GM12878 (cell line): Measurements from ENCODE around the gene CFAP54. TPM values are rescaled to one million over a fixed set of nuclear protein-coding genes. Genes with fewer than 3 reads are reported as not detected.
A peak's percentile ranks its signal among the peaks of the same experiment; 100 is the strongest.

Experiments used
- BACH1 ChIP-seq: fragments of 450-650 bp; IDR thresholded peaks from 2 replicates; pipeline ENCODE4 v1.6.1; 2017; ENCODE audit warnings: mild to moderate bottlenecking, borderline replicate concordance
- BRCA1 ChIP-seq: IDR thresholded peaks from 2 replicates; pipeline ENCODE4 v1.6.1; 2011; ENCODE audit warnings: low read depth, low read length, improper control_type of control experiment
- CBFB ChIP-seq: IDR thresholded peaks from 2 replicates; pipeline ENCODE4 v1.6.1; 2016; ENCODE audit warnings: antibody characterized with exemption, low read depth
- CBX3 ChIP-seq: fragments of 200-600 bp; sonication (generic); IDR thresholded peaks from 2 replicates; pipeline ENCODE4 v1.6.1; 2016; ENCODE audit warnings: low read depth, borderline replicate concordance
- CBX5 ChIP-seq: sonication (generic); IDR thresholded peaks from 2 replicates; pipeline ENCODE4 v1.6.1; 2016; ENCODE audit warnings: low read depth, moderate library complexity, mild to moderate bottlenecking, inconsistent platforms
- CHD4 ChIP-seq: fragments of 200-600 bp; sonication (generic); IDR thresholded peaks from 2 replicates; pipeline ENCODE4 v1.6.1; 2016; ENCODE audit warnings: mild to moderate bottlenecking
- ETV6 ChIP-seq, 2 experiments: fragments of 450-650 bp in 1 of 2; IDR thresholded peaks in 1 of 2; conservative IDR thresholded peaks in 1 of 2; 2 replicates each; pipeline ENCODE4 v1.6.1; 2014; ENCODE audit warnings: antibody characterized with exemption in 1 of 2, borderline replicate concordance in 1 of 2, low read depth in 1 of 2, mild to moderate bottlenecking in 1 of 2, moderate library complexity in 1 of 2
- FOXK2 ChIP-seq: fragments of 450-650 bp; IDR thresholded peaks from 2 replicates; pipeline ENCODE4 v1.6.1; 2017; ENCODE audit warnings: mild to moderate bottlenecking, moderate library complexity
- GABPA ChIP-seq: IDR thresholded peaks from 2 replicates; pipeline ENCODE4 v1.6.1; 2014; ENCODE audit warnings: antibody characterized with exemption, low read depth, mild to moderate bottlenecking, inconsistent platforms
- KDM1A ChIP-seq: fragments of 200-600 bp; sonication (generic); IDR thresholded peaks from 2 replicates; pipeline ENCODE4 v1.6.1; 2016; ENCODE audit warnings: borderline replicate concordance
- MEF2A ChIP-seq: IDR thresholded peaks from 2 replicates; pipeline ENCODE4 v1.6.1; 2011; ENCODE audit warnings: low read depth, mild to moderate bottlenecking, low read length, moderate library complexity; ENCODE audit not compliant: insufficient read depth
- NR2F1 ChIP-seq: fragments of 450-650 bp; conservative IDR thresholded peaks from 2 replicates; pipeline ENCODE4 v1.6.1; 2017; ENCODE audit warnings: mild to moderate bottlenecking
- PML ChIP-seq: IDR thresholded peaks from 2 replicates; pipeline ENCODE4 v1.6.1; 2012; ENCODE audit warnings: low read length, inconsistent platforms
- TCF7 ChIP-seq: IDR thresholded peaks from 2 replicates; pipeline ENCODE4 v1.6.1; 2014; ENCODE audit warnings: antibody characterized with exemption, borderline replicate concordance
- polyA plus RNA-seq, 11 experiments: library from polyadenylated mRNA; depleted of rRNA in 4 of 11; unstranded in 6 of 11; stranded (reverse) in 5 of 11; fragments of >200 nt; fragmentation: Nextera tagmentation in 4 of 11; fragmentation: Illumina TruSeq in 1 of 11; extraction: Ambion mirVana in 4 of 11; extraction: Trizol in 1 of 11; gene quantifications; 1 replicate in 1 of 11; 2 replicates in 10 of 11; pipeline versions ENCODE4 v1.2.1 to v1.2.3, GENCODE V29; 2011 to 2016; ENCODE audit warnings: inconsistent platforms in 2 of 11, missing spikeins in 2 of 11, low read depth in 1 of 11
- total RNA-seq, 4 experiments: library from RNA; depleted of rRNA in 3 of 4; stranded (reverse); fragments of >200 nt in 3 of 4; fragmentation: Illumina TruSeq in 1 of 4; extraction: Trizol in 1 of 4; gene quantifications; 2 replicates each; pipeline versions ENCODE4 v1.2.1 to v1.2.3, GENCODE V29; 2013 to 2021
- TF ChIP-seq, protein P1 (sequence below): IDR thresholded peaks from 2 replicates; pipeline ENCODE4 v1.6.1; 2011; ENCODE audit warnings: low read depth, mild to moderate bottlenecking, low read length, moderate library complexity, borderline replicate concordance; ENCODE audit errors: extremely low read depth

Gene CFAP54
- total and polyA plus RNA-seq, 10 of the 15 experiments (the other 5 are each of a cell fraction or from before 2014, with no cell fraction given), result 0.19 to 1.5 (median 0.56) TPM

DNA sequence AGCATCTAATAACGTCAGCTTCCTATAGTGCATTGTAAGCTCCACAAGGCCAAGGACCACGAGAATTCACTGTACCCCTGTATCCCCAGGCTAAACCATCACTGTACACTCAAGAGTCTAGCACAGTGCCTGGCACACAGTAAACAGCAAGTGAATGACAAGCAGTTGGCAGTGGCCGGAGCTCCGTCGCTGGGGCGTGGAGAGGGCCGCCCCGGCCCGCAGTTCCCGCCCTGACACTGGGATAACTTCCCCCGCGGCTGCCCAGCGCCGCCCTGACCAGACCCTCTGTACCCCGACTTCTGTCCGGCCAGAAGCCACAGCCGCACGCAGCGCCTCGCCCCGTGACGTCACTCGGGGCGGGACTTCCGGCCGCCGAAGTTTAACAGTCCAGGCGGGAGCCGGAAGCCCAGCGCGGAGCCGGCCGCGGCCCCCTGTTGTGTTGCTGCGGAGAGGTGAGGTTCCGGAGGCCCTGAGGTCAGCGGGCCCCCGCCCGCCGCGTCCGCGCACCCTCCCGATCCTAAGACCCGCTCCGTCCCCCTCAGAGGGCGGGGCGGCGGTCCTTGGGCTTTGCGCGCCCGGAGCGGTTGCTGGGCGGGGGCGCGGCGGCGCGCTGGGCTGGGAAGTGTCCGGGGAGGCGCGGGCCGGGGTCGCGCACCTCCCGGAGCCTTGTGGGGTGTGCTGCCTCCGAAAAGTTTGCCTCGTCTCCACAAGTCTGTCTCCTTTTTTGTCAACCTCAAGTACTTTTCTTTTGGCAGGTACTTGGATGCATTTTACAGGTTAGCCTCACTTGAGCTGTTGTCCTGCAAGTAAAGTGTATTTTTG is 417.7 kb downstream of the CFAP54 start, which contains the start of gene NEDD1 (continued):
- TF ChIP-seq TCF7, result no peak
- TF ChIP-seq CHD4, result no peak
- TF ChIP-seq BRCA1, result no peak
- peak; percentile 44 for TF ChIP-seq BACH1
- TF ChIP-seq GABPA, result peak; percentile 89
- no peak for TF ChIP-seq KDM1A
- TF ChIP-seq MEF2A, result no peak
- TF ChIP-seq CBFB, result no peak
- peak; percentile 70; the same call in 1 of the 2 replicates for TF ChIP-seq PML
- TF ChIP-seq CBX5, result no peak
- peak; percentile 91 for TF ChIP-seq NR2F1
- TF ChIP-seq CBX3, result no peak
- no peak for TF ChIP-seq ETV6 (conservative IDR thresholded peaks at IDR 0.05 in 1 of 2, IDR thresholded peaks at IDR 0.05 in 1 of 2; ENCODE audit: borderline replicate concordance in 1 of 2, low read depth in 1 of 2)
- TF ChIP-seq FOXK2, result no peak
- TF ChIP-seq, protein P1, sequence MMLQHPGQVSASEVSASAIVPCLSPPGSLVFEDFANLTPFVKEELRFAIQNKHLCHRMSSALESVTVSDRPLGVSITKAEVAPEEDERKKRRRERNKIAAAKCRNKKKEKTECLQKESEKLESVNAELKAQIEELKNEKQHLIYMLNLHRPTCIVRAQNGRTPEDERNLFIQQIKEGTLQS, result no peak
